HL-60 (cell line): ENCODE data around the gene TPBGL.

ENCODE experiments used
- DNase-seq, 2 experiments: peaks; one replicate each; pipeline ENCODE4 v3.0.0-alpha.2; 2010 to 2020; ENCODE audit warnings: low read depth in 1 of 2, low spot score in 1 of 2
- H3K27ac ChIP-seq: fragments of 250-450 bp; sonication (Bioruptor Pico); replicated peaks from 2 replicates; pipeline ENCODE4 v1.5.1; 2020; ENCODE audit warnings: mild to moderate bottlenecking, moderate library complexity
- H3K27me3 ChIP-seq: fragments of 250-450 bp; sonication (Bioruptor Pico); 2 replicates; pipeline ENCODE4 v1.5.1; 2021; ENCODE audit warnings: mild to moderate bottlenecking, moderate library complexity; ENCODE audit not compliant: insufficient read depth, poor library complexity, severe bottlenecking
- H3K4me3 ChIP-seq: replicated peaks from 2 replicates; pipeline ENCODE4 v1.5.1; 2011; ENCODE audit warnings: mild to moderate bottlenecking, control low read depth, low read length; ENCODE audit not compliant: insufficient read depth
- GABPA ChIP-seq: IDR thresholded peaks from 2 replicates; pipeline ENCODE4 v1.6.1; 2012; ENCODE audit warnings: low read depth
- POLR2AphosphoS5 ChIP-seq: IDR thresholded peaks from 2 replicates; pipeline ENCODE4 v1.6.1; 2012; ENCODE audit warnings: low read depth
- SPI1 ChIP-seq: IDR thresholded peaks from 2 replicates; pipeline ENCODE4 v1.6.1; 2012; ENCODE audit warnings: low read depth, mild to moderate bottlenecking, borderline replicate concordance
- TF ChIP-seq, protein P1 (sequence below): IDR thresholded peaks from 2 replicates; pipeline ENCODE4 v1.6.1; 2012; ENCODE audit warnings: low read depth; ENCODE audit not compliant: insufficient replicate concordance
- TF ChIP-seq, protein P2 (sequence below): IDR thresholded peaks from one replicate; pipeline ENCODE4 v1.5.1; 2011; ENCODE audit warnings: low read length, control low read depth, inconsistent platforms; ENCODE audit not compliant: insufficient read depth

The TPBGL gene

DNA sequence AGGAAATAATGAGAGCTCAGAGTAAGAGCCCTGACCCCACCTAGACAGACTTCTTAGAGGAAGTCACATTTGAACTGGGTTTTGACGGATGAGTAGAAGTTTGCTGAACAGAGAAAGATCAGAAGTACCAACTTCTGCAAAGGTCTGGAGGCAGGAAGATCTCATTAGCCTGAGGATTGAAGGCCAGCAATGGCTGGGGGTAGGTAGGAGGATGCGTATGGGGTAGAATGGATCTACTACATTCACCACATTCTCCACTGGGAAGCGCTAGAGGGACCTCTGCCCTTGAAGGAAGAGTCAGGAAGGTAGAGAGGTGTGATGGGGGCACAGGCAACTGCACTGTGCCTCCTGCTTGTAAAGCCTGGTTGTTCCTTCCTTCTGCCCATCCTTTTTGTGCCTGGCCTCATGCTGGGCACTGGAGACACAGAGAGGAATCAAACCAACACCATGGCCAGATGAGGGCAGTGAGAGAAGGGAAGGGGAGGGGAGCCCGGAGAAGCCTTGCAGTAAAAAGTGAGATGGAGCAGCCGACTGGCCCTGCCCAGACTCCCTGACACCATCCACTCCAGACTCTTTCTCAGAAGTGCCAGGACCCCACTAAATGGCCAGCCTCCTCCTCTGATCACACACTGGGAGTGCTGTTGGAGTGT is 4.9 kb downstream of the TPBGL start:
- peaks cover 15% of the 10 kb centered on the region for H3K27me3 ChIP-seq
- TF ChIP-seq POLR2AphosphoS5 = no peak
- TF ChIP-seq GABPA = no peak
- TF ChIP-seq SPI1 = no peak
- TF ChIP-seq, protein P1, sequence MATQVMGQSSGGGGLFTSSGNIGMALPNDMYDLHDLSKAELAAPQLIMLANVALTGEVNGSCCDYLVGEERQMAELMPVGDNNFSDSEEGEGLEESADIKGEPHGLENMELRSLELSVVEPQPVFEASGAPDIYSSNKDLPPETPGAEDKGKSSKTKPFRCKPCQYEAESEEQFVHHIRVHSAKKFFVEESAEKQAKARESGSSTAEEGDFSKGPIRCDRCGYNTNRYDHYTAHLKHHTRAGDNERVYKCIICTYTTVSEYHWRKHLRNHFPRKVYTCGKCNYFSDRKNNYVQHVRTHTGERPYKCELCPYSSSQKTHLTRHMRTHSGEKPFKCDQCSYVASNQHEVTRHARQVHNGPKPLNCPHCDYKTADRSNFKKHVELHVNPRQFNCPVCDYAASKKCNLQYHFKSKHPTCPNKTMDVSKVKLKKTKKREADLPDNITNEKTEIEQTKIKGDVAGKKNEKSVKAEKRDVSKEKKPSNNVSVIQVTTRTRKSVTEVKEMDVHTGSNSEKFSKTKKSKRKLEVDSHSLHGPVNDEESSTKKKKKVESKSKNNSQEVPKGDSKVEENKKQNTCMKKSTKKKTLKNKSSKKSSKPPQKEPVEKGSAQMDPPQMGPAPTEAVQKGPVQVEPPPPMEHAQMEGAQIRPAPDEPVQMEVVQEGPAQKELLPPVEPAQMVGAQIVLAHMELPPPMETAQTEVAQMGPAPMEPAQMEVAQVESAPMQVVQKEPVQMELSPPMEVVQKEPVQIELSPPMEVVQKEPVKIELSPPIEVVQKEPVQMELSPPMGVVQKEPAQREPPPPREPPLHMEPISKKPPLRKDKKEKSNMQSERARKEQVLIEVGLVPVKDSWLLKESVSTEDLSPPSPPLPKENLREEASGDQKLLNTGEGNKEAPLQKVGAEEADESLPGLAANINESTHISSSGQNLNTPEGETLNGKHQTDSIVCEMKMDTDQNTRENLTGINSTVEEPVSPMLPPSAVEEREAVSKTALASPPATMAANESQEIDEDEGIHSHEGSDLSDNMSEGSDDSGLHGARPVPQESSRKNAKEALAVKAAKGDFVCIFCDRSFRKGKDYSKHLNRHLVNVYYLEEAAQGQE = no peak
- H3K27ac ChIP-seq = no peak overlapping the region
- H3K4me3 ChIP-seq = no peak overlapping the region
- DNase-seq = no peak

DNA sequence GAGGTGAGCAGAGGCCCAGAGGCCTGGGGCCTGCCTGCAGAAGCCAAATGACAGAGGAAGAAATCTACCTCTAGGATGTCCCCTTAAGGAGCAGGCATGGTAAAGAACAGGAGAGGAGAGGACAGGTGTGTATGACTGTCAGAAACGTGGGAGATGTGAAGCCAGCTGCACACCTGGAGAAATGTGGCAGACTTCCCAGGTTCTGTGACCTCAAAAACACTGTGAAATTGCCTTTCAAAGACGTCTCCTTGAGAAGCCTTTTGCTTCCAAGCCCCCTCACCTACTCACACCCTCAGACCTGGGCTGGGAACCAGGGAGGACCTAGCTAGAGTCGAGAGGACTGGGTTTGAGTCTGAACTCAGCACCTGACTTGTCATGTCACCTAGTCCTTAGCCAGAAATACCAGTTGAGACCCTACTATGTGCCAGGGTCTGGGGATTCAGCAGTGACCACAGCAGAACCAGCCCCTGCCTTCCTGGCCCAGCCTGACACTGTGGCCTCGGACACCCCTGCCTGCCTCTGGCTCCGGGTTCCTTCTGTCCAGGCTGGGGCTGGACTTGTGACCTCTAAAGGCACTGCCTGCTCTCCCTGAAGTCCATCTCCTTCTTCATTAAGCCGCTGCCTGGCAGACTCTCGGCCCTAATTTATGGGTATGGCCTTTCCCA is 5.6 kb downstream of the TPBGL start:
- no peak for DNase-seq
- no peak overlapping the region for H3K4me3 ChIP-seq
- peaks cover 13% of the 10 kb centered on the region for H3K27me3 ChIP-seq
- TF ChIP-seq, protein P2, sequence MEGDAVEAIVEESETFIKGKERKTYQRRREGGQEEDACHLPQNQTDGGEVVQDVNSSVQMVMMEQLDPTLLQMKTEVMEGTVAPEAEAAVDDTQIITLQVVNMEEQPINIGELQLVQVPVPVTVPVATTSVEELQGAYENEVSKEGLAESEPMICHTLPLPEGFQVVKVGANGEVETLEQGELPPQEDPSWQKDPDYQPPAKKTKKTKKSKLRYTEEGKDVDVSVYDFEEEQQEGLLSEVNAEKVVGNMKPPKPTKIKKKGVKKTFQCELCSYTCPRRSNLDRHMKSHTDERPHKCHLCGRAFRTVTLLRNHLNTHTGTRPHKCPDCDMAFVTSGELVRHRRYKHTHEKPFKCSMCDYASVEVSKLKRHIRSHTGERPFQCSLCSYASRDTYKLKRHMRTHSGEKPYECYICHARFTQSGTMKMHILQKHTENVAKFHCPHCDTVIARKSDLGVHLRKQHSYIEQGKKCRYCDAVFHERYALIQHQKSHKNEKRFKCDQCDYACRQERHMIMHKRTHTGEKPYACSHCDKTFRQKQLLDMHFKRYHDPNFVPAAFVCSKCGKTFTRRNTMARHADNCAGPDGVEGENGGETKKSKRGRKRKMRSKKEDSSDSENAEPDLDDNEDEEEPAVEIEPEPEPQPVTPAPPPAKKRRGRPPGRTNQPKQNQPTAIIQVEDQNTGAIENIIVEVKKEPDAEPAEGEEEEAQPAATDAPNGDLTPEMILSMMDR = no peak
- TF ChIP-seq POLR2AphosphoS5 (no peak), SPI1 (no peak), GABPA (no peak)
- TF ChIP-seq, protein P1 = no peak
- H3K27ac ChIP-seq = no peak overlapping the region

DNA sequence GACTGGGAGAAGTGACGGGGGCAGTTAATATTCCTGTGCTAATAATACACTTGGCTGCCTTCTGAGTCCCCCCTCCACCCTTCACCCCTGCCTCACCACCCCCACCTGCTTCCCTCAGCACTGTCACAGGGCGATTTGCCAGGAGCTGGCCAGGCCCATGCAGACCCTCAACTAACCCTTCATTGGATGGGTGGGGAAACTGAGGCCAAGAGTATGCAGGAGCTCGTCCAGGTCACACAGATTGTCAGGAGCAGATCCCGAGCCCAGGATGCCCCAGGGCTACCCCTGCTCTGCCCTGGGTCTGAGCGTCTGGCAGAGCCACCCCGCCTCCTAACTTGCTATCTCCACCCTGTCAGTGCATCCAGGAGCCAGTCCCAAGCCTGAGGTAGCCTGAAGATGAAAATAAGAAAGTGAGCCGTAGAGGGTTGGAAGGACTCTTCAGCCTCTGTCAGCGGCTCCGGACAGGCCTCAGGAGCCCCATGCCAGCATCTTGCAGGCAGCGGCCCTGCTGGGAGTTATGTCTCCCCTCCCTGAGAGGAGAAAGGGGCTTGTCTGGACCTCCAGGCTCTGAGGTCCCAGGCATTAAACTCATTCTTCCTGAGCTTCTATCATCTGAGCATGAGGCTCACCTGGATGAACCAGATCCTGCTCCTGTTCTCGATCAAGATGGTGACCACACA is 6.2 kb downstream of the TPBGL start:
- no peak overlapping the region for H3K27ac ChIP-seq
- no peak for DNase-seq
- H3K27me3 ChIP-seq = peaks cover 13% of the 10 kb centered on the region
- TF ChIP-seq, protein P2 = no peak
- TF ChIP-seq, protein P1 = no peak
- TF ChIP-seq GABPA (no peak), POLR2AphosphoS5 (no peak), SPI1 (no peak)
- no peak overlapping the region for H3K4me3 ChIP-seq
